ENCODE data around the gene FNDC3B.

FNDC3B gene

DNA sequence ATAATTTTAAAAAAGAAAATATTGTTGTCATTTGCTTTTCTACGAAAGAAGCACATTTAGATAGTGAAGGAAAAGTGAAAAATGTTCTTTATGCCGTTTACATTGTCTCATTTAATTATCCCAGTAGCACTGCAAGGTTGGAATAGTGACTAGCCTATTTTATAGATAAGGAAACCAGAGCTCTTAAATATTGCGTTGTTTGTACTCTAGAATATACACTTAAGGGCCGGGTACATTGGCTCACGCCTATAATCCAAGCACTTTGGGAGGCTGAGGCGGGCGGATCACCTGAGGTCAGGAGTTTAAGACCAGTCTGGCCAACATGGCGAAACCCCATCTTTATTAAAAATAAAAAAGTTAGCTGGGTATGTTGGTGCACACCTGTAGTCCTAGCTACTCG, 127.5 kb downstream of the FNDC3B start:
- H3K4me3 ChIP-seq (ENCODE audit: low read depth, low read length) = no peak overlapping the region
- TF ChIP-seq, protein P1, sequence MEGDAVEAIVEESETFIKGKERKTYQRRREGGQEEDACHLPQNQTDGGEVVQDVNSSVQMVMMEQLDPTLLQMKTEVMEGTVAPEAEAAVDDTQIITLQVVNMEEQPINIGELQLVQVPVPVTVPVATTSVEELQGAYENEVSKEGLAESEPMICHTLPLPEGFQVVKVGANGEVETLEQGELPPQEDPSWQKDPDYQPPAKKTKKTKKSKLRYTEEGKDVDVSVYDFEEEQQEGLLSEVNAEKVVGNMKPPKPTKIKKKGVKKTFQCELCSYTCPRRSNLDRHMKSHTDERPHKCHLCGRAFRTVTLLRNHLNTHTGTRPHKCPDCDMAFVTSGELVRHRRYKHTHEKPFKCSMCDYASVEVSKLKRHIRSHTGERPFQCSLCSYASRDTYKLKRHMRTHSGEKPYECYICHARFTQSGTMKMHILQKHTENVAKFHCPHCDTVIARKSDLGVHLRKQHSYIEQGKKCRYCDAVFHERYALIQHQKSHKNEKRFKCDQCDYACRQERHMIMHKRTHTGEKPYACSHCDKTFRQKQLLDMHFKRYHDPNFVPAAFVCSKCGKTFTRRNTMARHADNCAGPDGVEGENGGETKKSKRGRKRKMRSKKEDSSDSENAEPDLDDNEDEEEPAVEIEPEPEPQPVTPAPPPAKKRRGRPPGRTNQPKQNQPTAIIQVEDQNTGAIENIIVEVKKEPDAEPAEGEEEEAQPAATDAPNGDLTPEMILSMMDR (IDR thresholded peaks at IDR 0.05; ENCODE audit: insufficient read depth, low read depth, low read length, missing control alignments) = no peak
- no peak for DNase-seq (ENCODE audit: low read depth)

DNA sequence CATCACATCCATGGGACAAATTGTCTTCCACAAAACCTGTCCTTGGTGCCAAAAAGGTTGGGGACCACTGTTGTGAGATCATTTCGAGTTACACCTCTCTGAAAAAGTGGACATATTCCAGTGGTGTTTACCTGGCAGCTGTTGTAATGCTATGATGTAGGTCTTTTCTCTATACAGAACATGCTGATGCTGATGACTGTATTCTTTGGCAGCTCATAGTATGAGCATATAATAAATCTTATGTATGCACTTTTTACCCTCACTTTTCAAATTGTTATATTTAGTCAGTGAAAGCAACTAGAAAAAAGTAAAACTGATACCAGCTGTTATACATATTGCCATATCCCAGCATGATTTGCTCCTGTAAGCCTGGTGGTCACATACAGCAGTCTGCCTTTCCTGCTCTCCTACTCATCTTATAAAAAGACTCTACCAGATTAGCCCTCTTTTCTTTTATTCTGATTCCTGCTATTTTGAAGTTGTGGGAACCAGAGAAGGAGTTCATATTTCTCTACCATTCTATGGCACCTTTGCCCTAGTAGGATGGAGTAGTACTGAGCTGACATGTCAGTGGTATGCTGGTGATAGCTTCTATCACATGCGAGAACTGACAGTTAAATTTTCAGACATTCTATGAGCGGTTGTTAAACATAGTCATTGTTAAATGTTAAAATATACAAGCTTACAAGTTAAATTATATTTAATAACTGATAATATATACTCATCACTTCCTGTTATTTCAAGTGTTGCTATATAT, 128.7 kb downstream of the FNDC3B start:
- TF ChIP-seq, protein P1 (IDR thresholded peaks at IDR 0.05; ENCODE audit: insufficient read depth, low read depth, low read length, missing control alignments) = no peak
- no peak overlapping the region for H3K4me3 ChIP-seq (ENCODE audit: low read depth, low read length)
- DNase-seq (ENCODE audit: low read depth) = no peak

DNA sequence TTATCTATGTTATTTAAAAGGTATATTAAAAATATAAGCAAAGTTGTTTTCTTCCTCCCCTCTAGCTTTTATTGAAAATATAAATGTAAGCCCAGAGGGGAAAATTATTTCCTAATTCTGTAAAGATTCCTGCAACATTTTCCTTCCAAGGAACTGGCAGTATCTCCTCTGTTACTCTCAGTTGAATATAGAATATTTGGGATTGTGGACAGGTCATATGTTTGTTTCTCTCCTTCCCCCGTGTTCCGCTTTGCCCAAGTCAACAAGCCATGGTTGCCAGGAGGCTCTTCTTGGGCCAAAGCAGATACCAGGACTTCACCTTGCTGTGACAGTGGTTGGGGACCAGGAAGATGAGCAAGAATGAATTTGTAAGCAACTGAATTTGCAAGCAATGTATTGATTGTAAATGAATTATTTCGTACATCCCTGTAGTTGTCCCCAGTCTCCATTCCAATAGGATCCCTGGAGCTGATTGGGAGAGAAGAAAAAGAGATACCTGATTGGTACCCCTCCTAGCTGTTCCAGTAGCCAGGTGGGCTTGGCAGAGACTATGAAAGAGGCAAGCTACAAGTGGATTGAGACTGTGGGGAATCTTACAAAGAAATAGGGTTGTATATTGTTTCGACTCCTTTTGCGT, 130.8 kb downstream of the FNDC3B start:
- TF ChIP-seq, protein P1 (IDR thresholded peaks at IDR 0.05; ENCODE audit: insufficient read depth, low read depth, low read length, missing control alignments) = no peak
- no peak for DNase-seq (ENCODE audit: low read depth)
- no peak overlapping the region for H3K4me3 ChIP-seq (ENCODE audit: low read depth, low read length)

DNA sequence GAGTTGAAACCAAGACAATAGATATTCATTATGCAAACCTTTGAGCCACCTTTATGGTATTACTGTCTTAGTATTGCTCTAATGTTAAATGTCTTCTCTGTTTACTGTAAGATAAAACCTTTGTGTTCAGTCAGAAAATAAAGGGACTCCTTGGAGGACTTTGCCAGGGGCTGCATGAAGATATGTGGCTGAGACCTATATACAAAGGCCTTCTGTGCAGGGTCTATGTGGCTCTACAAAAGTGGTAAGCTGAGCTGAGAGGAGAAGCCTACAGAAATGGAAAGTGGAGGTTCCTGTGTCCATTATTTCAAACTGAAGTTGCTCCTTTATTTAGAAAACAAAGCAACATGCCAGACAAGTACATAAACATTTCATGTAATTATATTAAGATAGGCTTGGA, 131.5 kb downstream of the FNDC3B start:
- DNase-seq (ENCODE audit: low read depth) = no peak
- TF ChIP-seq, protein P1 (IDR thresholded peaks at IDR 0.05; ENCODE audit: insufficient read depth, low read depth, low read length, missing control alignments) = no peak
- no peak overlapping the region for H3K4me3 ChIP-seq (ENCODE audit: low read depth, low read length)

DNA sequence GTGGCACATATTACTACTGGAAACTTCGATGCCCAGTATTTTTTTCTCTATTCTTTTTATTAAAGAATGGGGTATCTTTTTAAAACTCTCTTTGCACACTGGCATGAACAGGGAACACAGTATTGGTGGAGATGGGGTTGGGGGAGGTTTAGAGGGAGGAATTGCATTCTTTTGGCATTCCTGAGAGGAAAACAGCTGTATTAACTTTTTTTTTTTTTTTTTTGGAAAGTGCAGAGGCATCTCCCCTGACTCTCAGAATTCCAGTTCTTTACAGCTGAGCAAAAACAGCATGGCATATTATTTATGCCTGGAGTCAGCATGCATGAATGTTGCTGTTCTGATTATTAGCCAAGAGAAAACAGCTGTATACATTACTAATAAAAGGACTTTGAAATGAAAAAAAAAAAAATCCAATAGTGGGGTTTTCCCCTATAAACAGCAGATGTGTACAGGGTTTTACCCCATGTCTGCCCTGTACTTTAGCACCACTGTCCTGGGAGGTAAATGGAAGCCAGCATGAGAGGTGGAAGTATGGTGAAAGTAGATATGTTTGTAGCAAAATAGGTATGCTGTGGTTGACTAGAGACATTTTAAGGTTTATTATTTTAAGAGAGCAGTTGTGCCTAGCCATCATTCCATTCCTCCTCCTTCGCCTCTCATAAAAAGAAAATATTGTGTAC, 132.2 kb downstream of the FNDC3B start:
- TF ChIP-seq, protein P1 (IDR thresholded peaks at IDR 0.05; ENCODE audit: insufficient read depth, low read depth, low read length, missing control alignments) = no peak
- H3K4me3 ChIP-seq (ENCODE audit: low read depth, low read length) = no peak overlapping the region
- no peak for DNase-seq (ENCODE audit: low read depth)

DNA sequence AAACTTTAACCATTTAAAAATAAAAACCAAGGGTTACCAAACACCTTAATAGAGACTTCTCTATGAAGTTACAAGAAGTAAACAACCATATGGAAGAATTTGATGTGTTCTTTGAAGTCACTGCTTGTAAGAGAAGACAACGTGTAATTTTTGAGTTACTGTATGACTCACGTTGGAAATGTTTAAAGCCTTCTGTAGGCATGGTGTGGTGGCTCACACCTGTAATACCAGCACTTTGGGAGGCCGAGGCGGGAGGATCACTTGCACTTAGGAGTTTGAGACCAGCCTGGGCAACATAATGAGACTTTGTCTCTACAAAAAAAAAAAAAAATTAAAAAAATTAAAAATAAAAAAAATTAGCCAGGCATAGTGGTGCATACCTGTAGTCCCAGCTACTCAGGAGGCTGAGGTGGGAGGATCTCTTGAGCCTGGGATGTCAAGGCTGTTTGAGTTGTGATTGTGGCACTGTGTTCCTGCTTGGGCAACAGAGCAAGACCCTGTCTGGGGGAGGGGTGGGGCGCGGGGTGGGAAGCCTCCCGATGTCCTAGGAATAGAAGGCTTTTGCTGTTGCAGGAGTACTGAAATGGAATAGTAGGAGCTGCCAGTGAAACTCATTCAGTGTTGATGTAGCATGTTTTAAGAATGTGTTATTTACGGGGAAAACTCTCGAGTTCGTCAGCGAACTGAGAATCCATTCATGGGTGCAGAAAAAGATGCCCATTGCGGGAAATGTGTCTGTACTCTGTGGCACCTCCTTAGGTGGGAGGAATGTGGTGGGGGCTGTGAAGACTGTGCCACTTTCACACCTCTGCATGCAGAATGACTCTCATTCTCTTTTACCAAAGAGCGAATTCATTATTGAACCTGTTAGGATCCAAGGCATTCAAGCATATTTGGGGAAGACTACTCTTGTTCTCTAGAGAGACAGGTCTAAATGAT, 134.2 kb downstream of the FNDC3B start:
- no peak overlapping the region for H3K4me3 ChIP-seq (ENCODE audit: low read depth, low read length)
- peak; percentile 20 for DNase-seq (ENCODE audit: low read depth)
- TF ChIP-seq, protein P1 (IDR thresholded peaks at IDR 0.05; ENCODE audit: insufficient read depth, low read depth, low read length, missing control alignments) = no peak
